HG03108 (cell line): Measurements from ENCODE around the gene ZNF10.

Experiments
- ATAC-seq: cut with Tn5 transposase; IDR thresholded peaks from one replicate; pipeline ENCODE4 v1.9.1; 2021; ENCODE audit warnings: moderate library complexity; ENCODE audit not compliant: unreplicated experiment

The ZNF10 gene

DNA sequence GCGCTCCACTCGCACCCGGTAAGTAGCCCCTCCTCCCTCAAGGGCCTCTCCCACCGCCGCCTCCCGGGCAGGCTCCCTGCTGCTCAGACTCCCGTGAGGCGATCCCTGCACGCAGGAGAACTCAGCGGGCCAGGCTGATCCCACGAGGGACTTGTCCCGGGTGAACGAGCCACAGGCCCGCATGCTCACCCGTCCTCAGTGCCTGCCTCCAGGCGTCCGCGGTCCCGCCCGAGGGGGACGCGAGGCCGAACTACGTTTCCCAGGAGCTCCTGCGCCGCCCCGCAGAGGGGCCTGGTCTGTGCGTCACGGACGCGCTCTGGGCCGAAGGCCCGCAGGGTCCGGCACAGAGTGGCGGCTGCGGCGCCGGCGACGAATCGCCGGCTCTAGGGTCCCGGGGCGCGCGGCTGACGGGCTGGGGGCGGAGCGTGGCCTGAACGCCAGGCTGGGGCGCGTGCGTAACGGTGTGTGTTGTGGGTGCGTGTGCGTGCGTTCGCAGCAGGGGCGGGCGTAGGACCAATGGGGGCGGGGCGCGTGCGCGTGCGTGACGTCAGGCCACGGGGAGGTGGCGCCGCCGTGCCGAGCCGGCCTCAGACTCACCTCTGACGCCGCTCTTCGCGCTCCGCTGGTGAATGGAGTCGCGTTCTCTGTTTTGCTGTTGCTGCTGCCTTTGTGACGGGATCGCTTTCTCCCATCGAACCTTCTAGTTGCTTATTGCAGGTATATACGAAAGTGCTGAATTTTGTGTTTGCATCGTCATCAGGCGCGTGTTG, at the start of gene ZNF10, which contains the start of gene ZNF891:
Gene ZNF10, plus strand, starts transcription at position 590 of the 770 bp plus-strand sequence. CDS start 13,866 bp downstream, outside the sequence.
Gene ZNF891, minus strand, starts transcription at position 237 of the 770 bp plus-strand sequence. CDS start 8,356 bp downstream, outside the sequence.
- peak; percentile 95 for ATAC-seq

- no peak for ATAC-seq
These were observed 49.2 kb upstream of the ZNF10 start for GRCh38 chr12:133081159-133081780.

GRCh38 chr12:133083345-133083744, 47.1 kb upstream of the ZNF10 start:
- ATAC-seq, result no peak

DNA sequence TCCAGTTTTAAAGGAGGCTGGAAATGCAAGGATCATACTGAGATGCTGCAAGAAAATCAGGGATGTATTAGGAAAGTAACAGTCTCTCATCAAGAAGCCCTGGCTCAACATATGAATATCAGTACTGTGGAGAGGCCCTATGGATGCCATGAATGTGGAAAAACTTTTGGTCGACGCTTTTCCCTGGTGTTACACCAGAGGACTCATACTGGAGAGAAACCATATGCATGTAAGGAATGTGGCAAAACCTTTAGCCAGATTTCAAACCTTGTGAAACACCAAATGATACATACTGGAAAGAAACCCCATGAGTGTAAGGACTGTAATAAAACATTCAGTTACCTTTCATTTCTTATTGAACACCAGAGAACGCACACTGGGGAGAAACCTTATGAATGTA, 24.8 kb upstream of the ZNF10 start:
- no peak for ATAC-seq

GRCh38 chr12:133106253-133106652, 24.2 kb upstream of the ZNF10 start:
- ATAC-seq, result no peak

DNA sequence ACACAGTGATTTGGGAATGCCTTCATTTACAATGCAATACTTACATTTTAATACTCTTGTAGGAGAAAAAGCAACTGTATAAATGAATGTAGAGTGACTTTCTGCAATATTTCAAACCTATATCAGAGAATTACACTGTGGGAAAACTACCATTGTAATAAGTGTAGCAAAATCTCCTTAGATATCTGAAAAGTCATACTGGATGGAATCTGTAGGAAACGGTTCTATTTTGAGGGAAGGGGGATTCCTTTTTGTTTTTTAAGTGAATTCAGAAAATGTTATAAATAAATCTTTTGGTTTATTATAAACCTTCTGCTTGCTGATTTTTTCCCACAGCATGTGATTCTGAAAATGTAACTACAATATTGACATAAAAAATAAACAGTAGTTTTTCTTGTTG, 23.3 kb upstream of the ZNF10 start:
- no peak for ATAC-seq

GRCh38 chr12:133108150-133108549, 22.3 kb upstream of the ZNF10 start:
- no peak for ATAC-seq

- ATAC-seq, result no peak
These were observed 9.8 kb upstream of the ZNF10 start for GRCh38 chr12:133120385-133121191.

DNA sequence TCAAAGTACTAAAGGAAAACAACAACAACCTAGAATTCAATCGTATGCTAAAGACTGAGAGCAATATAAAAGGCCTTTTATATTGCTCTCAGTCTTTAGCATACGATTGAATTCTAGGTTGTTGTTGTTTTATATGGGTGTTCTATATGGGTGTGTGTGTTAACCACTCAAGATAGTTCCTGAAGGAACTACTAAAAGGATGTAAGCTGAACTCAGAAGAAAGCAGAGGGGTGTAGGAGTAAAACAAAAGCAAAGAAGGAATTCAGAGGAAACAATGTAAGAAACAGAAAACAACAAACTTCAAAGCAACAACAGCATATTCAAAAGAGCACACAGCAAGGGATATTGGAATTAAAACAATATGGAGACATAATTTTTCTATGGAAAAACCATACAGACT, 5.8 kb upstream of the ZNF10 start:
- no peak for ATAC-seq

DNA sequence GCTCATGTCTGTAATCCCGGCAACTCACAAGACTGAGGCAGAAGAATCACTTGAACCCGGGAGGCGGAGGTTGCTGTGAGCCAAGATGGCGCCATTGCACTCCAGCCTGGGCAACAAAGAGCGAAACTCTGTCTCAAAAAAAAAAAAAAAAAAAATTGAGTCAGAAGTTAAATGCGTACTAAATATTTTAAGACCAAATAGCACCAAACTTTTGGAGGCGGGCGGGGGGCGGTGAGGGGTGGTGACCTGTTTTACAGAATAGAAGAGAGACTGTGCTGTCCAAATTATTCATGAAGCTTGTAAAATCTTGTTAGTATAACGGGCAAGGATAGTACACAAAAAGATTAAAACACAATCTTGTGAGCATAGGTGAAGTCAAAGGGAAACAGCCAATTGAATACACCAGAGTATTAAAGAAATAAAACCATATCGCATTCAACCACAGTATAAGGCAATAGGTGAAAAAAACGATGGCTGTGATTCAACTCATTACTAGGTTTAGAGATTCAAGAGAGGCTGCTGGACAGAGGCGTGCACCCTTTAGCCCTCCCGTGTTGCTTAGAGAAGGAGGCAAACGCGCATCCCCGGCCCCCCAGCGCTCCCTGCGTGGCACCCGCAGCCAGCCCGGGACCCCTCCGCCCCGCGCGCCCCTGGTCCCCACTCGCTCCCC, 924 bp upstream of the ZNF10 start:
- ATAC-seq, result no peak

DNA sequence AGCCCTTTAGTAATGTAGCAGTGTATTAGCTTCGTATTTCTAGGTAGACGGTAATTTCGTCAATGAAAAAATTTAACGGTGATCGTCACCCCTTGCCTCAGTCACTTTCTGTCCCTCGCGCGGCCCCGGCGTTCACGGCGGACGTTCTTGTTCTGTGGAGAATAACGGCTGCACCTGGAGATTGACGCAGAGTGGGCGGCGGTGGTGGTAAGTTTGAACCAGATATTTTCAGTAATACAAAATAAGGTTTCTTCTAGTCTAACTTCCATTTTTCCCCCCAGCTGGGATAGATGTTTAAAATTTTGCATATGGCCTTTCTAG, 341 bp downstream of the ZNF10 start:
- no peak for ATAC-seq

DNA sequence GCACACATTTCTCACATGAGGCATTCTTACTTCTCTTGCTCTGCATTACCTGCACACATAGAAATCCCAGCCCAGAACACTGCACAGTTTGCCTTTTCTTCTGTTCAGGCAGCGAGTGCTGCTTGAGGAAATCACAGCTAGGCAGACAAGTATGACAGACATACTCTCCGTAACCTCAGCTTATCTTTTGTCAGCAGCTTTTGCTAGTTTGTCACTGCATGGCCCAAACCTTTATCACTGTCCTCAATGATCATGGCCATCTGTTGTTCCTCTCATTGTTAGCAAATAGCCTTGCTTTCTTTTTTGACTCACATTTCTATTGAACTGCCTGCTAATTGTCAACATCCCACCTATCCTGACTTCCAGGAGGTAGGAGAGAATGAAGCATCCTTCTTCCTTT, 5.3 kb downstream of the ZNF10 start:
- ATAC-seq, result no peak

DNA sequence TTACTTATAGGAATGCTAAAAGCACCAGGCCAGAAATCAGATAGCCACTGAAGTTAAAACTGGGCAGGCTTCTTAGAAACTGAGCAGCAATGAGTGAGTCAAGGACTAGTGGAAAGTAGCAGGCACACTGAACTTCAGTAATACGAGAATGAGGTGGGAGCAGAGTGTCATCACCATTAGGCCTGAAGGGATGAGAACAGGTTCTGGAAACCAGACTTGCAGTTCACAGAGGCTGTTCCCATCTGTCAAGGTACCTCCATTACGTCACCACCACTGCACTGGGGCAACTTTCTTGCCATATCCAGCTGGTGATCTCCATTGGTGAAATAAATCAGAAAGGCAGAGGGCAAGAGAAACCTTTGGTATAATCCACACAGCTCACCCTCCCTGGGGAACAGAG, 15.6 kb downstream of the ZNF10 start:
- ATAC-seq, result no peak

GRCh38 chr12:133156125-133156690, 25.8 kb downstream of the ZNF10 start:
- ATAC-seq, result no peak

GRCh38 chr12:133165776-133166175, 35.3 kb downstream of the ZNF10 start:
- no peak for ATAC-seq

DNA sequence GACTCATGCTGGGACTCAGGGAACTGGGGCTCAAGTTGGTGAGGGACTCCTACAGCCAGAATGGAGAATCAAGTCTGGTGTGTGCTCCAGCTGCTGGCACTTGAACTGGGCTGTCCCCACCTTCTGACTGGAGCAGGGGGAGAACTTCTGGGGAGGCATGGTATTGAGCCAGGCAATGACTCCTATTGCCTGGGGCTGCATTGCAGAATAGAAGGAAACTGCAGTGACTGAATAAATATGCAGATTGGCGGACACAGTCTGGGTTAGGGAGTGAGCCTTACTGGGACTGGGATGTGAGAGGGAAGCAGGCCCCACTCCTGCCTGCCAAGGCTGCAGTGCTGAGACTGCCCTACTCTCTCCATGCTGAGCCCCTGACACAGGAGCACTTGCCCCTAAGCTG, 42.1 kb downstream of the ZNF10 start:
- no peak for ATAC-seq

GRCh38 chr12:133174901-133175300, 44.5 kb downstream of the ZNF10 start:
- ATAC-seq, result no peak

DNA sequence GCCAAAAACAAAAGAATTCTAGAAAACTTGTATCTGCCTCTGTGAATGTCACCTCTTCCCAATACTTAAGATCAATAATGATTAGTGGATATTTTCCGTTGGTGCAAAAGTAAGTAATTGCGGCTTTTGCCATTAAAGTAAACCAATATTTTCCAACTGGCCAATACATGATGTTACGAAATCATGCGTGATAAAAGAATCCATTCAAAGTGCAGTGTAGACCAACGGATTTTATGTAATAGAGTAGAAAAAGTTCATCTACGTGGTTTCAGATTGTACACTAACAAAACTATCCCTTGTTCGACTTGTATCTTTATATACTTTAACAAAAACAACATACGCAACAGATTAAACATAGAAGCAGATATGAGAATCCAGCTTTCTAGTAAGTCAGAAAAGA, 50.2 kb downstream of the ZNF10 start:
- ATAC-seq, result no peak

DNA sequence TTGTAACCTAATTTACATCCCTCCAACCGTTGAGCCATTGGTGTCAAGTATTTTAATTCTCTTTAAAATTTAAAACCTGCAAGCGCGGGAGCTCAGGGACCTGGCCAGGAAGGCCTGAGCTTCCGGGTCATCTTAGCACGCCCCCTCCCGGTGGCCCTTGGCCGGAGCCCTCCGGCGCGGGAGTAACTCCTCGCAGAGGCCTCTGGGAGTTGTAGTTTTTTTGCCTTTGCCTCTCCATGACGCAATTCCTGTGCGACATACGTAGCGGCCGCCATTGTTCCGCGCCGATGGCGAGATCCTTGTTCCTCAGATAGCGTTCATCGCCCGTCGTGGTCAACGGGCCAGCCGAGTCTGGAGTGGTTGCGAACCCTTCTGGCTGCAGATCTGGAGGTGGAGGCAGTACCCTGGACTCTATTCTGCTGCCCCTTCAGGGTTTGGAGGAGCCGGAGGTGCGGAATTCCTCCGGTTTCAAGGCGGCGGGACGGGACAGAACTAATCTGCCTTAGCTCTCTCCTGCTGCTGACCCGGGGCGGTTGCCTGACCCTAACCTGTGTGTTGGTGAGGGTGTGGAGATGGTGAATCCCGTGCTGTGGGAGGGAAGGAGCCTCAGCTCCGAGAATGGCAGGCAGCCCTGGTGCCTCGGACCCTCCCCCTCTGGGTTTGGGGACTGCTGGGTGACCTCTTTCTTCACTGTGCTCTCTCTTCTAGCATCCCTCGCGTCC, 51.0 kb downstream of the ZNF10 start, which contains the start of gene ZNF268:
Gene ZNF268, plus strand, starts transcription at position 258 of the 722 bp plus-strand sequence. CDS start 503 bp downstream, outside the sequence.
- peak; percentile 94 for ATAC-seq

DNA sequence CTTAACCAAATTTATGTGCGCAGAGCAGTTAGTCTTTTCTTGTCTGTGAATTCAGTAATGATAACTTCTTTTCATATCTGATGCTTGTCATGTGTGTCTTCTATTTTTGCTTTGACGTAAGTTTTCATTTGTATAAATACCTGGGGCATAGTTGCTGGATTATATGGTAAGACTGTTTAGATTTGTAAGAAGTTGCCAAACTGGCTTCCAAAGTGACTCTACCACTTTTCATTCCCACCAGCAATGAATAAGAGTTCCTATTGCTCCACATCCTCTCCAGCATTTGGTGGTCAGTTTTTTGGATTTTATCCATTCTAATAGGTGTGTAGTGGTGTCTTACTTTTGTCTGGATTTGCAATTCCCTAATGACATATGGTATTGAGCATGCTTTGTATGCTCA, 59.7 kb downstream of the ZNF10 start:
- no peak for ATAC-seq
